Natural killer cell treated with Interleukin-12 subunit alpha and Interleukin-12 subunit beta and Interleukin-15 and Interleukin-18, amount 100 ng/mL, for 72 hours (primary cell): ENCODE data around the gene SYT8. TPM values are rescaled to one million over a fixed set of nuclear protein-coding genes. Genes with fewer than 3 reads are reported as not detected.
A peak's percentile ranks its signal among the peaks of the same experiment; 100 is the strongest.

Source experiments
- ATAC-seq, 2 donors: fragments of 150-1000 bp; cut with Tn5 transposase in 1 of 2; sonication (Bioruptor Pico), chemical (Tn5 transposase) in 1 of 2; 2 replicates each; pipeline ENCODE4 v1.10.0; 2021
- DNase-seq: peaks from one replicate; pipeline ENCODE4 v3.0.0; 2022; ENCODE audit warnings: low spot score
- H3K27ac Mint-ChIP-seq, 2 donors: 1 replicate in 1 of 2; 2 replicates in 1 of 2; pipeline ENCODE4 v1.8.0; 2022; ENCODE audit warnings: mixed read lengths in 2 of 2, mild to moderate bottlenecking in 1 of 2, moderate library complexity in 1 of 2
- H3K27me3 Mint-ChIP-seq, 2 donors: 1 replicate in 1 of 2; 2 replicates in 1 of 2; pipeline ENCODE4 v1.8.0; 2022; ENCODE audit warnings: mixed read lengths in 2 of 2
- H3K36me3 Mint-ChIP-seq: one replicate; pipeline ENCODE4 v1.8.0; 2022; ENCODE audit warnings: mixed read lengths
- H3K4me1 Mint-ChIP-seq, 2 donors: 1 replicate in 1 of 2; 2 replicates in 1 of 2; pipeline ENCODE4 v1.8.0; 2022; ENCODE audit warnings: low read depth in 2 of 2, mixed read lengths in 2 of 2, mild to moderate bottlenecking in 1 of 2
- H3K4me3 Mint-ChIP-seq: one replicate; pipeline ENCODE4 v1.8.0; 2022; ENCODE audit warnings: mixed read lengths
- H3K9me3 Mint-ChIP-seq: 2 replicates; pipeline ENCODE4 v1.8.0; 2022; ENCODE audit warnings: mixed read lengths
- total RNA-seq, 2 donors: library from RNA; stranded (reverse); gene quantifications; one replicate each; pipeline ENCODE4 v1.2.3, GENCODE V29; 2022

Gene SYT8
- total RNA-seq, 2 donors from 2014 or later = not detected

- H3K4me1 Mint-ChIP-seq = peaks cover 3 to 15% of the 10 kb centered on the region in 2 donors
- DNase-seq (no peak), ATAC-seq (no peak)
- H3K4me3 Mint-ChIP-seq = no peak overlapping the region
- no peak overlapping the region for H3K27ac Mint-ChIP-seq
- no peaks in the 10 kb centered on the region for H3K9me3 Mint-ChIP-seq
- peaks cover 0 to 6% of the 10 kb centered on the region in 2 donors for H3K27me3 Mint-ChIP-seq
- H3K36me3 Mint-ChIP-seq = no peaks in the 10 kb centered on the region
Measured at GRCh38 chr11:1823376-1824220, 11.2 kb upstream of the SYT8 start.

GRCh38 chr11:1824221-1825038 is 10.4 kb upstream of the SYT8 start:
- Mint-ChIP-seq H3K9me3 (no peaks in the 10 kb centered on the region), H3K27ac (no peak overlapping the region), H3K36me3 (no peaks in the 10 kb centered on the region), H3K4me1 (peaks cover 3 to 12% of the 10 kb centered on the region in 2 donors), H3K27me3 (peaks cover 0 to 9% of the 10 kb centered on the region in 2 donors), H3K4me3 (no peak overlapping the region)
- DNase-seq (no peak), ATAC-seq (no peak)

- Mint-ChIP-seq H3K27ac (no peak overlapping the region), H3K27me3 (peaks cover 0 to 9% of the 10 kb centered on the region in 2 donors), H3K4me1 (peaks cover 3 to 12% of the 10 kb centered on the region in 2 donors), H3K9me3 (no peaks in the 10 kb centered on the region), H3K4me3 (no peak overlapping the region), H3K36me3 (no peaks in the 10 kb centered on the region)
- ATAC-seq (peak; percentile 37 to 71), DNase-seq (no peak)
Measured at GRCh38 chr11:1825039-1825740, 9.6 kb upstream of the SYT8 start.

DNA sequence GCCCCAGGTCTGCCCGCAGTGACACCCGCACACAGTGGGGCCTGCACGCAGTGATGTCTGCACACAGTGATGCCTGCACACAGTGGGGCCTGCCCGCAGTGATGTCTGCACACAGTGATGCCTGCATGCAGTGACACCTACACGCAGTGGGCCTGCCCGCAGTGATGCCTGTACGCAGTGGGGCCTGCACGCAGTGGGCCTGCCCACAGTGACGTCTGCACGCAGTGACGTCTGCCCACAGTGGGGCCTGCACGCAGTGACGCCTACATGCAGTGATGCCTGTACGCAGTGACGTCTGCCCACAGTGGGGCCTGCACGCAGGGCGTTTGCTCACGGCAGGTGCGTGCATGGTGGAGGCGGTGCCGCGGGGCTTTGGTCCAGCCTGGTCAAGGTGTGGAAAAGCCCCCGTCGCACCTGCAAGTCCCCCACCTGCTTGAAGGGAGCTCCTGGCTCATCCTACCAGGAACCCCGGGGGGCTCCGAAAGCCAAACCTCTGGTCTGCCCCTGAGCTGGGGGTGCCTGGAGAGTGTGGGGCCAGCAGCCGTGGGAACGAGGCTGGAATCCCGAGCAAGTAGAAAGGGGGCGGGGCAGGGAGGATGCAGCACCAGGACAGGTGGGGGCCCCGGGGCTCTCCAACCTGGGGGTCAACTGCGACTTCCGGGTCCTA is 8.9 kb upstream of the SYT8 start:
- ATAC-seq (no peak), DNase-seq (no peak)
- H3K27ac Mint-ChIP-seq = no peak overlapping the region
- H3K4me1 Mint-ChIP-seq = peaks cover 3 to 12% of the 10 kb centered on the region in 2 donors
- no peaks in the 10 kb centered on the region for H3K36me3 Mint-ChIP-seq
- no peak overlapping the region for H3K4me3 Mint-ChIP-seq
- H3K27me3 Mint-ChIP-seq = peaks cover 0 to 9% of the 10 kb centered on the region in 2 donors
- no peaks in the 10 kb centered on the region for H3K9me3 Mint-ChIP-seq

GRCh38 chr11:1826552-1827094 is 8.2 kb upstream of the SYT8 start:
- no peak overlapping the region for H3K4me3 Mint-ChIP-seq
- H3K36me3 Mint-ChIP-seq = no peaks in the 10 kb centered on the region
- DNase-seq (no peak), ATAC-seq (no peak)
- no peak overlapping the region for H3K27ac Mint-ChIP-seq
- no peaks in the 10 kb centered on the region for H3K9me3 Mint-ChIP-seq
- peaks cover 0 to 7% of the 10 kb centered on the region in 2 donors for H3K27me3 Mint-ChIP-seq
- H3K4me1 Mint-ChIP-seq = peaks cover 3 to 5% of the 10 kb centered on the region in 2 donors

DNA sequence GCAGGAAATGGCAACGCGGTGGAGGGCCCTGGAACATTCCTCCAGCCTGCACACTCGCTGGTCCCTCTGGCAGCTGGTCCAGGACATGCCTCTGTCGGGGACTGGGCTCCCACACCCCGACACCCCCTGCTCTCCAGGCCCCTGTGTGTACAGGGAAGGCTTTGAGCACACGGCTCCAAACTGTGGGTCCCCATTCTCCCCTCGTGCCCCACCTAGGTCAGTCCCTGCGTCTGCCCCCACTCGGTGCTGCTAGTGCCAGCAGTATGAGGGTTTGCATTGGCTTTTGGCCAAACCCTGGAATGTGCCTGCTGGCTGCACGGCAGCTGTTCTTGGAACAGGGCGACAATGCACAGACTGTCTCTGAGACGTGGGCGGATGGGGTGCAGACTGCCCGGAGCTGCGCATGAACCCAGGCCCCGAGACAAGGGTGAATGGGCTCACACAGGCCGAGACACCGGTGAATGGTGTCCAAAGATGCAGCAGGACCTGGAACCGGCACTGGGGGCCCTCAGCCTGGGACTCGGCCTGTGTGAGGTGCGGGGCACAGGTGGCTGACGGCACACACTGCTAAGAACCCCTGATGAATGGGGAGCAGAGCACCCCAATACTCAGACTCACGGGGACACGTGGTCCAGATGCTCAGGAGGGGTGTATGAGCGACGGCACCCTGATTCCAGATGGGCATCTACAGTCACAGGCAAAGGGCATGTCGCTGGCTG is 7.5 kb upstream of the SYT8 start:
- Mint-ChIP-seq H3K27ac (no peak overlapping the region), H3K9me3 (no peaks in the 10 kb centered on the region), H3K4me1 (peaks cover 0 to 5% of the 10 kb centered on the region in 2 donors), H3K4me3 (no peak overlapping the region), H3K27me3 (peaks cover 0 to 7% of the 10 kb centered on the region in 2 donors), H3K36me3 (no peaks in the 10 kb centered on the region)
- ATAC-seq = no peak
- DNase-seq = no peak

- H3K4me1 Mint-ChIP-seq = peaks cover 0 to 5% of the 10 kb centered on the region in 2 donors
- H3K9me3 Mint-ChIP-seq = no peaks in the 10 kb centered on the region
- ATAC-seq (no peak), DNase-seq (no peak)
- H3K27me3 Mint-ChIP-seq = peaks cover 0 to 7% of the 10 kb centered on the region in 2 donors
- no peaks in the 10 kb centered on the region for H3K36me3 Mint-ChIP-seq
- H3K4me3 Mint-ChIP-seq = no peak overlapping the region
- no peak overlapping the region for H3K27ac Mint-ChIP-seq
Measured at GRCh38 chr11:1827931-1828330, 6.9 kb upstream of the SYT8 start.

GRCh38 chr11:1828542-1828941 is 6.2 kb upstream of the SYT8 start:
- ATAC-seq (no peak), DNase-seq (no peak)
- Mint-ChIP-seq H3K4me3 (no peak overlapping the region), H3K27ac (no peak overlapping the region), H3K27me3 (peaks cover 0 to 7% of the 10 kb centered on the region in 2 donors), H3K4me1 (peaks cover 0 to 5% of the 10 kb centered on the region in 2 donors), H3K36me3 (no peaks in the 10 kb centered on the region), H3K9me3 (no peaks in the 10 kb centered on the region)

- no peak overlapping the region for H3K4me3 Mint-ChIP-seq
- no peak overlapping the region for H3K27ac Mint-ChIP-seq
Measured at GRCh38 chr11:1829039-1829820, 5.6 kb upstream of the SYT8 start.

GRCh38 chr11:1830004-1830321 is 4.8 kb upstream of the SYT8 start:
- H3K27ac Mint-ChIP-seq = no peak overlapping the region
- H3K36me3 Mint-ChIP-seq = no peaks in the 10 kb centered on the region
- ATAC-seq (no peak), DNase-seq (peak; percentile 51)
- H3K4me3 Mint-ChIP-seq = no peak overlapping the region
- H3K4me1 Mint-ChIP-seq = peaks cover 0 to 5% of the 10 kb centered on the region in 2 donors
- no peaks in the 10 kb centered on the region for H3K9me3 Mint-ChIP-seq
- peaks cover 0 to 7% of the 10 kb centered on the region in 2 donors for H3K27me3 Mint-ChIP-seq

More at GRCh38 chr11:1829039-1829820, 5.6 kb upstream of the SYT8 start:
- H3K4me1 Mint-ChIP-seq = peaks cover 0 to 5% of the 10 kb centered on the region in 2 donors
- no peaks in the 10 kb centered on the region for H3K9me3 Mint-ChIP-seq
- no peaks in the 10 kb centered on the region for H3K36me3 Mint-ChIP-seq
- ATAC-seq (no peak), DNase-seq (no peak)
- H3K27me3 Mint-ChIP-seq = peaks cover 0 to 7% of the 10 kb centered on the region in 2 donors

DNA sequence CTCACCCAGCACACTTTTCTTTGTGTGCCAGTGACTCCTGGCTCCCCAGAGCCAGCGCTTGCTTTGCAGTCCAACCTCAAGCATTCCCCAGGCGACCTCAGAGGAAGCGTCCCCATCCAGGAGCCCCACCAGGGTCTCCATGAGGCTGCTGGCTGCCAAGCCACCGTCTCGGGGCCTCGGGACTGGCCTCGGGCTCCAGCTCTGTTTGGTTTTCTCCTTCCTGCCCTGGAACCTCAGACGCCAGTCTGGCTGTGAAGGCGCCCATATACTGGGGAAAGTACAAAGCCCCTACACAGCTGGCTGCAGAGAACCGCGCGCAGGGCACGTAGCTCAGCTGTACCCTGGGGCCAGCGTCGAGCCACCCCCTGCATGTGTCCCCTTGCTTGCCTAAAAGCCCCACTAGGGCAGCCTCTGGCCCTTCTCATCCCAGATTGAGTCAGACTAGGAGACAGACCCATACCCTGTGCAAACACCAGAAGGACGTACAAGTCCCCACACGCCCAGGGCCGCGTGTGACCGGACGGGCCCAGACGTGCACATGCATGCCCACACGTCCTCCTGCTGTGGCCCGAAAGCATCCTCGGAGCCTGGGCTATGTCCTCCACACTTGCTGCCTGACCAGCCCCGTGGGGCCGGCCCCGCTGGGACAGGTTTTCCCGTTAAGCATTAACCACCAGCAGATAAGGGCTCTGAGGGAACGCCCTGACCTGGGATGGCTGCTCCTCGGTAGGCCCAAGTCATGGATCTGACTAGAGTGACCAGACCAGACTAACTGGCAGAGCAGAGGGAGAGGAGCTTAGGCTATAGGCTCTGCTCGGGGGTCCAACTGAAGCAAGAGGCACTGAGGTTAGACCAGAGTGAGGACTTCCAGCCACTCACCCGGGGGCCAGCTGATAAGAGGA is 4.2 kb upstream of the SYT8 start:
- Mint-ChIP-seq H3K27me3 (peaks cover 0 to 7% of the 10 kb centered on the region in 2 donors), H3K36me3 (no peaks in the 10 kb centered on the region), H3K27ac (no peak overlapping the region), H3K4me1 (peaks cover 0 to 5% of the 10 kb centered on the region in 2 donors), H3K4me3 (no peak overlapping the region), H3K9me3 (no peaks in the 10 kb centered on the region)
- peak; percentile 49 for DNase-seq
- no peak for ATAC-seq
